Smooth muscle cell (in vitro differentiated cells): ENCODE results near the gene FRMD4B. TPM values are rescaled to one million over a fixed set of nuclear protein-coding genes. Genes with fewer than 3 reads are reported as not detected.

ENCODE experiments used
- DNase-seq: peaks from one replicate; lab custom pipeline; 2025; ENCODE audit not compliant: unreplicated experiment; lab: John Stamatoyannopoulos, UW
- H2AFZ ChIP-seq: fragments of 200-600 bp; sonication (generic); 2 replicates; pipeline ENCODE4 v1.6.0; 2016; ENCODE audit warnings: antibody characterized with exemption, low read depth, mild to moderate bottlenecking
- H3F3A ChIP-seq: fragments of 200-600 bp; sonication (generic); 2 replicates; pipeline ENCODE4 v1.6.0; 2017; ENCODE audit warnings: antibody characterized with exemption, low read depth
- H3K27ac ChIP-seq: fragments of 200-600 bp; sonication (generic); 2 replicates; pipeline ENCODE4 v1.5.1; 2016; ENCODE audit warnings: low read depth, mild to moderate bottlenecking
- H3K27me3 ChIP-seq: fragments of 200-600 bp; sonication (generic); 2 replicates; pipeline ENCODE4 v1.6.1; 2016; ENCODE audit warnings: low read depth, mild to moderate bottlenecking
- H3K36me3 ChIP-seq: fragments of 200-600 bp; sonication (generic); 2 replicates; pipeline ENCODE4 v1.5.1; 2016; ENCODE audit warnings: low read depth
- H3K4me1 ChIP-seq: fragments of 200-600 bp; sonication (generic); 2 replicates; pipeline ENCODE4 v1.5.1; 2016; ENCODE audit warnings: low read depth
- H3K4me2 ChIP-seq: fragments of 200-600 bp; sonication (generic); 2 replicates; pipeline ENCODE4 v1.6.0; 2016; ENCODE audit warnings: mild to moderate bottlenecking
- H3K4me3 ChIP-seq: fragments of 200-600 bp; sonication (generic); 2 replicates; pipeline ENCODE4 v1.5.1; 2016; ENCODE audit warnings: mild to moderate bottlenecking
- H3K79me2 ChIP-seq: fragments of 200-600 bp; sonication (generic); 2 replicates; pipeline ENCODE4 v1.6.0; 2016; ENCODE audit warnings: low read depth, mild to moderate bottlenecking
- H3K9ac ChIP-seq: fragments of 200-600 bp; sonication (generic); 2 replicates; pipeline ENCODE4 v1.6.0; 2016; ENCODE audit warnings: low read depth
- H3K9me3 ChIP-seq: fragments of 200-600 bp; sonication (generic); replicated peaks from 2 replicates; pipeline ENCODE4 v1.5.1; 2016; ENCODE audit warnings: low read depth
- H4K20me1 ChIP-seq: fragments of 200-600 bp; sonication (generic); 2 replicates; pipeline ENCODE4 v1.6.0; 2016; ENCODE audit warnings: low read depth
- CTCF ChIP-seq: fragments of 200-600 bp; sonication (generic); IDR thresholded peaks from 2 replicates; pipeline ENCODE4 v1.5.1; 2017; ENCODE audit warnings: borderline replicate concordance, mild to moderate bottlenecking, antibody characterized with exemption; ENCODE audit not compliant: insufficient read depth, poor library complexity, severe bottlenecking
- WGBS: methylation state at CpG from one replicate; pipeline ENCODE4 v1.1.7; 2016; ENCODE audit warnings: low lambda C conversion rate; 5-methylcytosine and 5-hydroxymethylcytosine counted together
- polyA plus RNA-seq: library from polyadenylated mRNA; unstranded; fragments of >200 nt; fragmentation: Nextera tagmentation; extraction: Ambion mirVana; gene quantifications from 2 replicates; pipeline ENCODE4 v1.2.1, GENCODE V29; 2016
- total RNA-seq: library from RNA; depleted of rRNA; stranded (reverse); fragments of >200 nt; gene quantifications from 2 replicates; pipeline ENCODE4 v1.2.3, GENCODE V29; 2014

Gene FRMD4B
- total and polyA plus RNA-seq, 2 experiments from 2014 or later = 3.7 to 24.3 TPM

- peaks cover 18% of the 10 kb centered on the region for H3F3A ChIP-seq
- no peaks in the 10 kb centered on the region for H3K79me2 ChIP-seq
- no peaks in the 10 kb centered on the region for H3K9me3 ChIP-seq
- 89% methylated on average over 4 of the region's 4 CpGs for WGBS
- H2AFZ ChIP-seq = no peak overlapping the region
- no peak overlapping the region for H3K9ac ChIP-seq
- no peak overlapping the region for H3K4me3 ChIP-seq
- H4K20me1 ChIP-seq = no peaks in the 10 kb centered on the region
- H3K36me3 ChIP-seq = no peaks in the 10 kb centered on the region
- no peaks in the 10 kb centered on the region for H3K27me3 ChIP-seq
- no peak overlapping the region for H3K27ac ChIP-seq
- H3K4me2 ChIP-seq = no peak overlapping the region
- peaks cover 33% of the 10 kb centered on the region for H3K4me1 ChIP-seq
- no peak for TF ChIP-seq CTCF
- no peak for DNase-seq
Measured at GRCh38 chr3:69252631-69253030, 133.3 kb downstream of the FRMD4B start.

GRCh38 chr3:69252141-69252540 lies 133.7 kb downstream of the FRMD4B start:
- over 99% methylated on average over 4 of the region's 4 CpGs for WGBS
- H4K20me1 ChIP-seq = no peaks in the 10 kb centered on the region

GRCh38 chr3:69251078-69251805 lies 134.6 kb downstream of the FRMD4B start:
- Histone ChIP-seq H3K79me2 (no peaks in the 10 kb centered on the region), H3K4me2 (peak overlapping the region; percentile 81), H4K20me1 (no peaks in the 10 kb centered on the region), H3K4me1 (peaks cover 33% of the 10 kb centered on the region), H3K9me3 (no peaks in the 10 kb centered on the region), H3K27ac (peak overlapping the region; percentile 68), H3K27me3 (no peaks in the 10 kb centered on the region), H3K36me3 (no peaks in the 10 kb centered on the region), H2AFZ (peak overlapping the region; percentile 28), H3K4me3 (no peak overlapping the region), H3K9ac (no peak overlapping the region), H3F3A (peaks cover 18% of the 10 kb centered on the region)
- 38% methylated on average over 6 of the region's 6 CpGs for WGBS
- no peak for TF ChIP-seq CTCF
- no peak for DNase-seq

More at GRCh38 chr3:69252141-69252540, 133.7 kb downstream of the FRMD4B start:
- Histone ChIP-seq H3K27ac (no peak overlapping the region), H2AFZ (no peak overlapping the region), H3K4me1 (peaks cover 33% of the 10 kb centered on the region), H3K79me2 (no peaks in the 10 kb centered on the region), H3K4me2 (no peak overlapping the region), H3F3A (peaks cover 18% of the 10 kb centered on the region), H3K9ac (no peak overlapping the region), H3K27me3 (no peaks in the 10 kb centered on the region), H3K4me3 (no peak overlapping the region), H3K36me3 (no peaks in the 10 kb centered on the region), H3K9me3 (no peaks in the 10 kb centered on the region)
- no peak for DNase-seq
- no peak for TF ChIP-seq CTCF

GRCh38 chr3:69250014-69250413 lies 135.9 kb downstream of the FRMD4B start:
- Histone ChIP-seq H3F3A (peaks cover 18% of the 10 kb centered on the region), H3K36me3 (no peaks in the 10 kb centered on the region), H3K79me2 (no peaks in the 10 kb centered on the region), H3K4me2 (peak overlapping the region; percentile 81), H3K4me1 (peaks cover 33% of the 10 kb centered on the region), H2AFZ (peak overlapping the region; percentile 60), H3K4me3 (peak overlapping the region; percentile 47), H3K9me3 (no peaks in the 10 kb centered on the region), H3K27me3 (no peaks in the 10 kb centered on the region), H3K27ac (peak overlapping the region; percentile 68), H3K9ac (peak overlapping the region; percentile 21), H4K20me1 (no peaks in the 10 kb centered on the region)
- no peak for TF ChIP-seq CTCF
- 17% methylated on average over 8 of the region's 8 CpGs for WGBS
- no peak for DNase-seq
